CD4-positive, alpha-beta T cell treated with Interleukin-4 for 1 hour (primary cell): ENCODE data around the gene C4BPB.
"Not testable (repeated sequence)": the region's sequence is repeated elsewhere in the genome, so short reads cannot be mapped to it uniquely, and the experiment has no call there.

Experiments
- DNase-seq, 2 donors: peaks; one replicate each; pipeline ENCODE4 v3.0.0-alpha.2; 2020 to 2022

C4BPB gene

DNA sequence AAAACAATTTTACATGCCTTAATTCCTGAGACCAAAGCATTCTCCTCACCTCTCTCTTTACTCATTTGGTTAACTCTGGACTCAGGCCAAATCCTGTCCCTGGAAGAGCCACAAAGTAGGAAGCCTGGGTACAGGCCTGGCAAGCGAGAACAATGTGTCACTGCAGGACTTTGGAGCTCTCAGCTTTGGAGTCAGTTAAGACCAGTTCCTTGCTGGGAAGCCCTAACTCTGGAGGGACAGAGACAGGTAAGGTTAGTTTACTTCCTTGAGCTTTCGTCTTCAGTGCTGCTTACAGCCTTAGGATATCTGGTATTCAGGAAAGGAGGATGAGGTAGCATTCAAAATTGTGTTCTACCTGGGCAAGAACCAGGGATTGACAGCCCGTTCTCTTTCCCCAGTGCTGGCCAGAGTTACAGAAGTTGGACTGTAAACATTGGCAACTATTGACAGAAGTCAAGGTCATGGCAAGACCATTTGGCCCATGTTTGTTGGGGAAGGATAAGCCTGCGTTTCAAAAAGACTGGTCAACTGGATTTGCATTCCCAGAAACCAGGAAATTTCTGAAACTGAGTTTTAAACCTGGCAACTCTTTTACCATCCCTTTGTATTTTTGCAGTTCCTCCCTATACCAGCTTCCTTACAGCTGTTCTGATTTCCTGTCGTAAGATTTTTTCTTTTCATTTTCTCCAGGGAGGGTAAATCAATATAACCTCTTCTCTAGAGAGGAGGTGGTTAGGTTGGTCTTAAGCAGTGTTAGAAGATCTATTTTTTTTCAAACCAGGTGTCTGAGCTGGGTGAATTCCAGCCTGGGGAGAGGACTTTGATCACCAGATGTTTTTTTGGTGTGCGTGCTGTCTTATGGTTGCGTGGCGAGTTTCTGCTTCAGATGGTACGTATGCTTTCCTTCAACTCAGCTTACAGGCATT lies at the start of gene C4BPB:
C4BPB (plus strand) TSS at position 160 of the 926 bp plus-strand sequence; CDS start at position 832, 672 bp downstream.
- peak; percentile 19 to 24 for DNase-seq

DNA sequence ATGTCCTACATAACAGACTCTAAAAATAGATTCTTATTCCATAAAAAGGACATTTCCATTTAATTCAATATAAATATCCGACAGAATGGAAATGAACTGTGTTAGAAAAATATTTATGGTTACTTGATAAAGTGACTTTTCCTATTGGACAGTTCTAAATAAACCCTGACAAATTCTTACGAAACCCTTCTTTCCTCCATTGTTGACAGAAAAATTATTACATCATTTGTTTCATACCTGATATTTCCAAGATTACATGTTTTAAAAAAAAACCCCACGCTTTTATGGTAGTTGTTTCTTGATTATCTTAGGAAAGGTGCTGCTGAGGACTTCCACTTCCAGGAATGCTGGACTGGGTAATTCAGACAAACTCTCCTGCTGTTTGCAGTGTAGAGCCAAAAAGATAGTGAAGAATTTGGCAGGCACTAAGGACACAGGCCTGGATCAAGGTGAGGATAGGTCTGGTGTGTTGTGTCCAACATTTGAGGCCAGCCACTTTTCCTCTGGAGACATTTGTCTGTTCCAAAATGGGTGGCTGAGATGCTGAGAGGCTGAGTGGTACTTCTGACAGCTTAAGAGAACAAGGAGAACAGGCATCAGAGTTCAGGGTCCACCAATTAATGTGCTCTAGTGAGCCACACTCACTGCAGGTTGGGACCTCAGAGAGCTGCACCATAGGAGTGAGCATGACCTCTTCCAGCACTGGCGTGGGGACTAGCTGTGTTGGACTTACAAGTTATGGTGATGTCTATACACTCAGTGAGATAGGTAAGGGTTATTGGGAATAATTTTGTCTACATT lies 49.1 kb upstream of the C4BPB start:
- DNase-seq = no peak

GRCh38 chr1:207040181-207040533 lies 48.5 kb upstream of the C4BPB start:
- DNase-seq = no peak

DNA sequence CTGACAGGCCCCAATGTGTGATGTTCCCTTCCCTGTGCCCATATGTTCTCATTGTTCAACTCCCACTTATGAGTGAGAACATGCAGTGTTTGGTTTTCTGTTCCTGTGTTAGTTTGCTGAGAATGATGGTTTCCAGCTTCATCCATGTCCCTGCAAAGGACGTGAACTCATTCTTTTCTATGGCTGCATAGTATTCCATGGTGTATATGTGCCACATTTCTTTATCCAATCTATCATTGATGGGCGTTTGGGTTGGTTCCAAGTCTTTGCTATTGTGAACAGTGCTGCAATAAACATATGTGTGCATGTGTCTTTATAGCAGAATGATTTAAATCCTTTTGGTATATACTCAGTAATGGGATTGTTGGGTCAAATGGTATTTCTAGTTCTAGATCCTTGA lies 47.3 kb upstream of the C4BPB start:
- not testable (repeated sequence) for DNase-seq

DNA sequence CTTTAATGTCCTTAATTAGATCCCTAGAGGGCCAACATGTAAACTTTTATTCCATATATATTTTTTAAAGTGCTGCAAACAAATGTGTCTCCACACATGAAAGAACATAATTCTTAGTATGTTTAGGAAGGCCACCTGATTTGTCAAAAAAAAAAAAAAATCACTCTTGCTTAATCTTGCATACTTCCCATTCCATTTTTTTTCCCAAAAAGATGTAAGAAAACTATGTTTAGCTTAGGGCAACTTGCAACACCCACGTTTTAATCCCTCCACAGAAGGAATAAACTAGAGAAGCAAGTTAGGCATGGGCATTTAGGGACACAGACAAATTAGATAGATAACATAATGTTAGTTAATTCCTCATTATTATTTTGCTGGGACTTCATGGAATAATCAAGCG lies 43.2 kb upstream of the C4BPB start:
- DNase-seq = no peak

DNA sequence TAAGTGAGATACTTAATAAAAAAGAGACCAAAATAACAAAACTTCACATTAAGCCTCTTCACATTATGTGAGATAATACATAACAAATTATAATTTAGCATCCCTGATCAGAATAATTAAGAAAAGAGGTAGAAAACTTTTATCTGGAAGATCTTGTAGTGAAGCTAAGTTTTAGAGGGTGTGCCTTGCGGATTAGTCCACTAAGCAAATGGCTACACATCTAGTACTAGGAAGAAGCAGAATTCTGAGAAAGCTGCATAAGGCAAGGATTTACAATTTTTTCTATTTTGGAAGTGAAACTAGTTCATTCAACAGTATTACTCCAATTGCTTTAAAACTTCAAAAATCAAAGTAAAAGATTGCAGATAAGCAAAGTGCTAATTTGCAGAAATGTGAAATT lies 41.2 kb upstream of the C4BPB start:
- no peak for DNase-seq

DNA sequence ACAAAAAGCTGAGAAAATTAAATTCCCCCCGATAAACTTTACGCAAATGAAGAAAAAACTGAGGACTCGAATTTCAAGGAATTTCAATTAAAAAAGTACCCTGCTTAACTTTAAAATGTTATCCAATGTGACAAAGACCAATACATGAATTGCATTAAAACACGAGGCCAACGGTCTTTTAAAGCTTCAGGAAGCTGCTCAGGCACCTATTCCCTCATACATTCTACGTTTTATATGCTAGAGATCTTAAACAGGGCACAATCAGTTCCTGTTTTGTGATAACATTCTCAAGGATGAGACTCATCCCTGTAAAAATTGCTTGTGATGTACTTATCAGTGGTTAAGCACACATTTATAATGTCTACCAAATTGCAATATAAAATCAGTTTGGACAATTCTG lies 40.6 kb upstream of the C4BPB start:
- DNase-seq = no peak

DNA sequence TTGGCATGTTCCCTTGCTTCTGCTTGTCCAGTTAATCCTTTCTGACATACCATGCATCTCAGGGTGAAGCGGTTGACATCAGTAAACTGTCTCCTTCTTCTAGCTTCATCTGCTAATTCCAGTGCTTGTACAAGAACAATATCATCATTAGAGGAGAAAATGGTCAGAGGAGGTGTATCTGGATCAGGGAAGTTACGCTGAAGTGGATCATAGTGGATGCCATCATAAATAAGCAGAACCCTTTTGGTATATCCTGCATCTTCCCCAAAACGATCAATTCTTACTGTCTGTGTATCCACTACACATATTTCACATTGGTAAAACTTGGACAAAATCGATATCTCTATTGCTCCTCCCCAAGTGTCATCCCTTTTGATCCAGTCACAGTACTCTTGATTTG lies 39.6 kb upstream of the C4BPB start:
- DNase-seq = no peak

- no peak for DNase-seq
Measured at GRCh38 chr1:207049514-207049913, 39.1 kb upstream of the C4BPB start.

- peak; percentile 58 to 74 for DNase-seq
Measured at GRCh38 chr1:207049974-207050391, 38.7 kb upstream of the C4BPB start.

- DNase-seq = peak; percentile 92 to 93
Measured at GRCh38 chr1:207050480-207051190, 38.0 kb upstream of the C4BPB start.

DNA sequence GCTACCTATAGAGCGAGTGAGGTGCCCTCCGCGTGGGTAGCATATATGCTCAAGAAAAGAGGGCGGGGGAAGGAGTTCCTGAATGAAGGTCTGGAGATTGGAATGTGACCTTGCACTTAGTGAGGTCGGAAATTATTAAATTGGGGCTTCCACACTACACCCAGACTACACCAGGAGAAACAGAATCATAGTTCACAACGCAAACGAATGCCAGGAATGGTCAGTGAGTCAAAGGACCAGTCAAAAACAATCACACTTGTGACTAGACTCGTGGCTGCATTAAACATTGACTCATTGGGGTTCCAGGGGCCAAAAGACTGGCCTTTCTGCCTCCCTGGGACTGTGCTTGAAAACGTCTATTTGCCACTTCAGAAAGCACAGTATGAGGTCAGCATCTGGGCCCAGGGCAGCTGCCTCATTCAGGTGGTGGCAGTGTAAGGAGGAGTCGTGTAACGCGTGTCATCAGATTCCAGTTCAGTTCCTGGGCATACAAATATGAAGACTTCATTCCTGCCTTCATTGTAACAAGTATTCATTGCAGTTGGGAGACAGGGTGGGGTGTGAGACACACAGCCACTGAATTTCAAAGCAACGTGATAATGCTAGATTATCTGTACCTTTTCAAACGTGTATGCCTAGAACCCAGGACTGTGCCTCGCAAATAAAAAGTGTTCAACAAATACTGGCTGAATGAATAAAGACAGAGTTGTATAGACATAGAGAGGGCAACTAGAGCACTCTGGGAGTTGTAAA lies 37.3 kb upstream of the C4BPB start, which contains the start of gene YOD1:
YOD1 (minus strand) TSS at position 18 of the 753 bp plus-strand sequence. CDS start 178 bp downstream, outside the sequence.
- DNase-seq = no peak

DNA sequence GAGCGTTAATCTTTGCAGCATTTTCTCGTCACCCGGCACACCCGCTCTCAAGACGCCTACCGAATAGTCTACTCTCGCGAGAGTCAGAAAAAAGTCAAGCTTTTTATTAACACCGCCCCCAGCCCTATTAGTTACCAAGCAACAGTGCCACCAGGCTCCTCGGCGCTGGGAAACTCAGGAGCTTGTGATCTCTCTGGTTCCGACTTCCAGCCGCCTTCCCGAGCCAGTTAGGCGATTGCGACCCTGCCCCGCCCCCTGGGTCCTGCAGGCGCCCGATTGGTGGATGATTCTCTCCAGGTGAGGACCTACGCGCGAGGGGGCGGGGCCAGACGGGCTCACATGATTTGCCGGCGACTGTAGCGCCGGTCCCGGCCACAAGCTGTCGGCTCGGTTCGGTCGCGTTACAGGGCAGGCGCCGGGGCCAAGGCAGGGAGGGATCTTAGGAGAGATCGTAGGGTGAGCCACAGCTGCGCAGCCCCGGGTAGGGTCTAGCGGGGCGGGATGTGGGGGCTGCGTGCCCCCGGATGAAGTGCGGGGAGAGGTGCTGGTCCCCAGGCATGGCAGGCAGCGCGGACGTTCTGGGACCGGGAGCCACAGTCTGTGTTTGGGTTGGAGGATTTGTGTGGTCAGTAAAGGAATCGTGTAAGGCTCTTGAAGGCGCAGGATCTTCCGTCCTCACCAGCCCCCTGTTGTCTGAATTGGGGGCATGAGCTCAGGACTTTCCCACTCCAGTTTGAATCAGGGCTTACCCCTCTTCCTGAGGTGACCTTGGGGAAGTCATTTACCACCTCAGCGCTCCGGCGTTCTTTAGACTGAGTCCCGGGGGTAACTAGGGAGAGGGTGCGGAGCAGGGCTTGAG lies 35.5 kb upstream of the C4BPB start, which contains the start of gene PFKFB2:
PFKFB2 (plus strand) TSS at position 365 of the 859 bp plus-strand sequence. CDS start 1,443 bp downstream, outside the sequence.
- peak; percentile 95 for DNase-seq

GRCh38 chr1:207054491-207054890 lies 34.2 kb upstream of the C4BPB start:
- DNase-seq = peak in 1 of 2 donors; percentile 34

- no peak for DNase-seq
Measured at GRCh38 chr1:207055386-207056001, 33.2 kb upstream of the C4BPB start.

GRCh38 chr1:207056673-207057072 lies 32.0 kb upstream of the C4BPB start:
- DNase-seq = no peak

DNA sequence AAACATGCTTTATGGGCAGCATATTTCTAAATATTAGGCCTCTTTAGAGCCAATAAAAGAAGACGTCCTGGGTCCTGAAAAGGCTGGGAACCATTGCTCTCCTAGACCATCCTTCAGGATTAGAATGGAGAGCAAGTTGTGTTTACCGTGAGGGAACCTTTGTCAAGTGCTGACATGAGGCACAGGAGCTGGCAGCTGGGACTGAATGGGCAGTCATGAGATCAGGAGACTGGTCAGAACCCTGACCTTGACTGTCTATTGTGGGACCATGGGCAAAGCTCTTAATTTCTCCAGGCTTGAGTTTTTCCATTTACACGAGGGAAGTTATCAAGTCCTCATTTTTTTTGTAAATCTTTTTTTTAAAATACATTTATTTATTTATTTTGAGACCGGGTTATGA lies 30.4 kb upstream of the C4BPB start:
- DNase-seq = no peak

GRCh38 chr1:207058878-207059867 lies 29.5 kb upstream of the C4BPB start:
- DNase-seq = no peak

DNA sequence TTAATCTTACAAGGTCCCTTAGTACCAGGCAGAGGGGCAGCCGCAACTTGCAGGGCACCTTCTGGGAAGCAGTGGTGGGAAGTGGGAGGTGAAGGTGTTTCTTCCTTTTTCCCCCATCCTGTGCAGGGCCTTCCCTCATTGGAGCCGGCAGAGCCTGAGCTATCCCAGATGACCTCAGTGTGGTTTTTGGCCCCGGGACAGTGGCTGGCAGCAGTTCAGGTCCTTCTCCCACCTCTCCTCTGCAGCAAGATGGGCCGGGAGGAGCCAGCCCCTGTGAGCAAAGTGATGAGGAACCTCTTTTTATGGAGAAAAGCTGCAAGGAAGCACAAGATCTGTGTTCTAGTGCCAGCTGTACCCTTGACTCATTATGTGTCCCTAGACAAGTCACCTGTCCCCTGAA lies 28.8 kb upstream of the C4BPB start:
- no peak for DNase-seq
